Measurements from ENCODE around the gene RAPGEF4.

Gene RAPGEF4

GRCh38 chr2:173027181-173028128 lies 291.8 kb downstream of the RAPGEF4 start:
- no peak overlapping the region for H3K27ac ChIP-seq (ENCODE audit: low read length)
- H3K79me2 ChIP-seq (ENCODE audit: low read length) = no peaks in the 10 kb centered on the region
- H3K9ac ChIP-seq (ENCODE audit: low read length) = no peak overlapping the region
- H3K36me3 ChIP-seq (replicated peaks; ENCODE audit: low read depth, low read length) = no peaks in the 10 kb centered on the region
- no peak overlapping the region for H3K4me3 ChIP-seq (ENCODE audit: low read length)
- peak overlapping the region; percentile 36 for H3K4me2 ChIP-seq (ENCODE audit: low read length)
- peaks cover 8% of the 10 kb centered on the region for H3K4me1 ChIP-seq (ENCODE audit: low read length)
- TF ChIP-seq EZH2phosphoT487 (IDR thresholded peaks at IDR 0.05; ENCODE audit: low read depth) (no peak), CTCF (IDR thresholded peaks at IDR 0.05; ENCODE audit: low read depth, low read length) (peak; percentile 96)
- H2AFZ ChIP-seq (ENCODE audit: low read depth, low read length) = no peak overlapping the region
- H3K9me3 ChIP-seq (ENCODE audit: insufficient read depth, low read length) = no peaks in the 10 kb centered on the region
- no peaks in the 10 kb centered on the region for H4K20me1 ChIP-seq (ENCODE audit: insufficient read depth, low read length)
- H3K27me3 ChIP-seq (ENCODE audit: low read depth, low read length) = no peaks in the 10 kb centered on the region

GRCh38 chr2:173028141-173028540 lies 292.5 kb downstream of the RAPGEF4 start:
- H3K9ac ChIP-seq (ENCODE audit: low read length) = no peak overlapping the region
- no peak overlapping the region for H3K27ac ChIP-seq (ENCODE audit: low read length)
- no peak overlapping the region for H3K4me3 ChIP-seq (ENCODE audit: low read length)
- H3K27me3 ChIP-seq (ENCODE audit: low read depth, low read length) = no peaks in the 10 kb centered on the region
- H3K4me1 ChIP-seq (ENCODE audit: low read length) = peaks cover 8% of the 10 kb centered on the region
- no peak overlapping the region for H3K4me2 ChIP-seq (ENCODE audit: low read length)
- TF ChIP-seq EZH2phosphoT487 (IDR thresholded peaks at IDR 0.05; ENCODE audit: low read depth) (no peak), CTCF (IDR thresholded peaks at IDR 0.05; ENCODE audit: low read depth, low read length) (no peak)
- H2AFZ ChIP-seq (ENCODE audit: low read depth, low read length) = no peak overlapping the region
- no peaks in the 10 kb centered on the region for H3K9me3 ChIP-seq (ENCODE audit: insufficient read depth, low read length)
- H4K20me1 ChIP-seq (ENCODE audit: insufficient read depth, low read length) = no peaks in the 10 kb centered on the region
- no peaks in the 10 kb centered on the region for H3K36me3 ChIP-seq (replicated peaks; ENCODE audit: low read depth, low read length)
- no peaks in the 10 kb centered on the region for H3K79me2 ChIP-seq (ENCODE audit: low read length)

GRCh38 chr2:173028671-173029070 lies 293.0 kb downstream of the RAPGEF4 start:
- H3K27ac ChIP-seq (ENCODE audit: low read length) = no peak overlapping the region
- no peak overlapping the region for H3K4me2 ChIP-seq (ENCODE audit: low read length)
- no peaks in the 10 kb centered on the region for H3K36me3 ChIP-seq (replicated peaks; ENCODE audit: low read depth, low read length)
- peaks cover 8% of the 10 kb centered on the region for H3K4me1 ChIP-seq (ENCODE audit: low read length)
- no peaks in the 10 kb centered on the region for H3K27me3 ChIP-seq (ENCODE audit: low read depth, low read length)
- H3K9me3 ChIP-seq (ENCODE audit: insufficient read depth, low read length) = no peaks in the 10 kb centered on the region
- H3K4me3 ChIP-seq (ENCODE audit: low read length) = no peak overlapping the region
- H3K9ac ChIP-seq (ENCODE audit: low read length) = no peak overlapping the region
- TF ChIP-seq CTCF (IDR thresholded peaks at IDR 0.05; ENCODE audit: low read depth, low read length) (no peak), EZH2phosphoT487 (IDR thresholded peaks at IDR 0.05; ENCODE audit: low read depth) (no peak)
- no peaks in the 10 kb centered on the region for H3K79me2 ChIP-seq (ENCODE audit: low read length)
- H2AFZ ChIP-seq (ENCODE audit: low read depth, low read length) = no peak overlapping the region
- no peaks in the 10 kb centered on the region for H4K20me1 ChIP-seq (ENCODE audit: insufficient read depth, low read length)

- H3K4me2 ChIP-seq (ENCODE audit: low read length) = no peak overlapping the region
- no peaks in the 10 kb centered on the region for H4K20me1 ChIP-seq (ENCODE audit: insufficient read depth, low read length)
- H3K9ac ChIP-seq (ENCODE audit: low read length) = no peak overlapping the region
- TF ChIP-seq EZH2phosphoT487 (IDR thresholded peaks at IDR 0.05; ENCODE audit: low read depth) = no peak
- TF ChIP-seq CTCF (IDR thresholded peaks at IDR 0.05; ENCODE audit: low read depth, low read length) = no peak
- H3K79me2 ChIP-seq (ENCODE audit: low read length) = no peaks in the 10 kb centered on the region
- no peak overlapping the region for H2AFZ ChIP-seq (ENCODE audit: low read depth, low read length)
- H3K27me3 ChIP-seq (ENCODE audit: low read depth, low read length) = no peaks in the 10 kb centered on the region
- H3K9me3 ChIP-seq (ENCODE audit: insufficient read depth, low read length) = no peaks in the 10 kb centered on the region
- H3K4me1 ChIP-seq (ENCODE audit: low read length) = peaks cover 17% of the 10 kb centered on the region
- no peaks in the 10 kb centered on the region for H3K36me3 ChIP-seq (replicated peaks; ENCODE audit: low read depth, low read length)
- H3K27ac ChIP-seq (ENCODE audit: low read length) = no peak overlapping the region
- no peak overlapping the region for H3K4me3 ChIP-seq (ENCODE audit: low read length)
Observed at GRCh38 chr2:173030561-173031490, 295.2 kb downstream of the RAPGEF4 start.
